Esophagus muscularis mucosa (tissue), 4 donors: ENCODE results near the gene SLC2A6. TPM values are rescaled to one million over a fixed set of nuclear protein-coding genes. Genes with fewer than 3 reads are reported as not detected.

Source experiments
- DNase-seq: peaks from one replicate; pipeline ENCODE4 v3.0.0-alpha.2; 2017; ENCODE audit errors: extremely low spot score
- H3K27ac ChIP-seq, 4 donors: fragments of 200-600 bp; sonication (generic); replicated peaks in 1 of 4; 1 replicate in 3 of 4; 2 replicates in 1 of 4; pipeline ENCODE4 v1.5.1; 2016 to 2019; ENCODE audit warnings: mild to moderate bottlenecking in 1 of 4
- H3K27me3 ChIP-seq, 4 donors: fragments of 200-600 bp; sonication (generic); one replicate each; pipeline versions ENCODE4 v1.5.1 to v1.6.0; 2016 to 2019
- H3K36me3 ChIP-seq, 4 donors: fragments of 200-600 bp; sonication (generic); one replicate each; pipeline ENCODE4 v1.5.1; 2016 to 2019
- H3K4me1 ChIP-seq, 4 donors: fragments of 200-600 bp; sonication (generic); one replicate each; pipeline ENCODE4 v1.5.1; 2016 to 2019
- H3K4me3 ChIP-seq, 4 donors: fragments of 200-600 bp; sonication (generic); 1 replicate in 2 of 4; 2 replicates in 2 of 4; pipeline ENCODE4 v1.5.1; 2016 to 2019; ENCODE audit warnings: mild to moderate bottlenecking in 4 of 4, moderate library complexity in 1 of 4
- H3K9me3 ChIP-seq, 4 donors: fragments of 200-600 bp; sonication (generic); 1 replicate in 3 of 4; 2 replicates in 1 of 4; pipeline ENCODE4 v1.5.1; 2016 to 2019
- EP300 ChIP-seq: sonication (generic); formaldehyde crosslinking; IDR thresholded peaks from one replicate; pipeline ENCODE4 v1.6.1; 2017; ENCODE audit warnings: antibody characterized with exemption
- POLR2A ChIP-seq: fragments of 450-650 bp; IDR thresholded peaks from one replicate; pipeline ENCODE4 v1.6.1; 2017; ENCODE audit warnings: antibody characterized with exemption, moderate library complexity, mild to moderate bottlenecking, low read depth
- POLR2AphosphoS5 ChIP-seq, 2 donors: sonication (generic); formaldehyde crosslinking; IDR thresholded peaks; one replicate each; pipeline ENCODE4 v1.6.1; 2017; ENCODE audit warnings: antibody characterized with exemption in 2 of 2
- WGBS: methylation state at CpG from one replicate; pipeline ENCODE4 v1.1.5; 2018; 5-methylcytosine and 5-hydroxymethylcytosine counted together
- intact Hi-C: fragments of 100-400 bp; cut with DNase I; formaldehyde crosslinking; loops from one replicate; pipeline ENCODE4 v1.15.1; 2023
- total RNA-seq, 4 donors: library from RNA; depleted of rRNA; stranded (reverse); fragments of >200 nt; gene quantifications; one replicate each; pipeline versions ENCODE4 v1.1.0 to v1.2.1, GENCODE V29; 2016
- TF ChIP-seq, protein P1 (sequence below), 3 experiments: fragments of 200-600 bp in 2 of 3; fragments of 450-650 bp in 1 of 3; sonication (generic) in 2 of 3; IDR thresholded peaks; one replicate each; pipeline ENCODE4 v1.5.1; 2017 to 2019; ENCODE audit warnings: antibody characterized with exemption in 3 of 3, mild to moderate bottlenecking in 2 of 3, moderate library complexity in 1 of 3

Gene SLC2A6
- total RNA-seq, 4 donors from 2014 or later, result 2.9 to 8.6 (median 5.9) TPM

DNA sequence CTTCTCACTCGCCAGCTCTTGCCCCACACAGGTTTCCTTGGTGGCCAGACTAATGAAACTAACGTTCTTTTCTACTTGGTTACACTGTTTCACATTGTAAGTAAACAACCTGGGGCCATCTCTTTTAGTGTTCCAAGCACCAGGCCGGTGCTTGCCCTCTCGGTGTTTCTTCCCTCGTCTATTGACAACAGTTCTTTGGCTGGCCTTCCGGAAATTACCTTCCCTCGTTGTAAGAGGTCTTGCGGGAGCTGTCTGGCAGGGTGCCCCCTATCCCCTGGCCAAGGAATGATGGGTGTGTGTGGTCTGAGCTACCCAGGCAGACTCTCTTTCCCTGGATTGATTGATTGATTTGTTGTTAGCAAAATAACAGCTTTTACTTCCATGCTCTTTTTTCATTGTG, 46.8 kb upstream of the SLC2A6 start:
- intact Hi-C loops, result no loop called here
- no peak overlapping the region for H3K4me3 ChIP-seq
- H3K4me1 ChIP-seq, result peaks cover 16 to 38% (median 36%) of the 10 kb centered on the region in 4 donors
- no peak overlapping the region for H3K27ac ChIP-seq
- TF ChIP-seq POLR2A (no peak), POLR2AphosphoS5 (IDR thresholded peaks at IDR 0.05) (no peak), EP300 (no peak)
- TF ChIP-seq, protein P1, sequence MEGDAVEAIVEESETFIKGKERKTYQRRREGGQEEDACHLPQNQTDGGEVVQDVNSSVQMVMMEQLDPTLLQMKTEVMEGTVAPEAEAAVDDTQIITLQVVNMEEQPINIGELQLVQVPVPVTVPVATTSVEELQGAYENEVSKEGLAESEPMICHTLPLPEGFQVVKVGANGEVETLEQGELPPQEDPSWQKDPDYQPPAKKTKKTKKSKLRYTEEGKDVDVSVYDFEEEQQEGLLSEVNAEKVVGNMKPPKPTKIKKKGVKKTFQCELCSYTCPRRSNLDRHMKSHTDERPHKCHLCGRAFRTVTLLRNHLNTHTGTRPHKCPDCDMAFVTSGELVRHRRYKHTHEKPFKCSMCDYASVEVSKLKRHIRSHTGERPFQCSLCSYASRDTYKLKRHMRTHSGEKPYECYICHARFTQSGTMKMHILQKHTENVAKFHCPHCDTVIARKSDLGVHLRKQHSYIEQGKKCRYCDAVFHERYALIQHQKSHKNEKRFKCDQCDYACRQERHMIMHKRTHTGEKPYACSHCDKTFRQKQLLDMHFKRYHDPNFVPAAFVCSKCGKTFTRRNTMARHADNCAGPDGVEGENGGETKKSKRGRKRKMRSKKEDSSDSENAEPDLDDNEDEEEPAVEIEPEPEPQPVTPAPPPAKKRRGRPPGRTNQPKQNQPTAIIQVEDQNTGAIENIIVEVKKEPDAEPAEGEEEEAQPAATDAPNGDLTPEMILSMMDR (IDR thresholded peaks at IDR 0.05), result no peak
- 56% methylated on average over 8 of the region's 8 CpGs for WGBS
- peaks cover 0 to 38% (median 0%) of the 10 kb centered on the region in 4 donors for H3K27me3 ChIP-seq
- H3K36me3 ChIP-seq, result no peaks in the 10 kb centered on the region
- no peaks in the 10 kb centered on the region for H3K9me3 ChIP-seq
- no peak for DNase-seq

GRCh38 chr9:133524679-133525228, 45.9 kb upstream of the SLC2A6 start, which contains the start of gene MYMK:
MYMK (minus strand) TSS chr9:133524959; CDS start chr9:133524844, 115 bp downstream.
- intact Hi-C loops, result no loop called here
- TF ChIP-seq, protein P1 (IDR thresholded peaks at IDR 0.05), result no peak
- TF ChIP-seq EP300, result no peak
- no peak for TF ChIP-seq POLR2A
- no peak for TF ChIP-seq POLR2AphosphoS5 (IDR thresholded peaks at IDR 0.05)
- Histone ChIP-seq H3K4me3 (no peak within 1 kb of the TSS), H3K9me3 (no peaks in the 10 kb centered on the region), H3K36me3 (no peaks in the 10 kb centered on the region), H3K4me1 (peaks cover 16 to 38% (median 36%) of the 10 kb centered on the region in 4 donors), H3K27ac (no peak within 1 kb of the TSS), H3K27me3 (peaks cover 0 to 31% (median 0%) of the 10 kb centered on the region in 4 donors)
- no peak for DNase-seq
- 97% methylated on average over 17 of the region's 17 CpGs for WGBS

GRCh38 chr9:133524146-133524545, 45.2 kb upstream of the SLC2A6 start:
- 94% methylated on average over 5 of the region's 5 CpGs for WGBS
- Histone ChIP-seq H3K4me3 (no peak overlapping the region), H3K4me1 (peaks cover 16 to 36% (median 34%) of the 10 kb centered on the region in 4 donors), H3K27me3 (peaks cover 0 to 28% (median 0%) of the 10 kb centered on the region in 4 donors), H3K36me3 (no peaks in the 10 kb centered on the region), H3K27ac (no peak overlapping the region), H3K9me3 (no peaks in the 10 kb centered on the region)
- no peak for DNase-seq
- intact Hi-C loops, result no loop called here
- no peak for TF ChIP-seq EP300
- TF ChIP-seq POLR2A, result no peak
- no peak for TF ChIP-seq POLR2AphosphoS5 (IDR thresholded peaks at IDR 0.05)
- TF ChIP-seq, protein P1 (IDR thresholded peaks at IDR 0.05), result no peak

GRCh38 chr9:133523106-133523505, 44.2 kb upstream of the SLC2A6 start:
- H3K27me3 ChIP-seq, result peaks cover 0 to 18% (median 0%) of the 10 kb centered on the region in 4 donors
- no peak overlapping the region for H3K27ac ChIP-seq
- H3K4me1 ChIP-seq, result peaks cover 15 to 25% (median 24%) of the 10 kb centered on the region in 4 donors
- H3K9me3 ChIP-seq, result no peaks in the 10 kb centered on the region
- no peak overlapping the region for H3K4me3 ChIP-seq
- intact Hi-C loops, result no loop called here
- no peak for DNase-seq
- 77% methylated on average over 2 of the region's 8 CpGs for WGBS
- H3K36me3 ChIP-seq, result no peaks in the 10 kb centered on the region
- TF ChIP-seq EP300 (no peak), POLR2AphosphoS5 (IDR thresholded peaks at IDR 0.05) (no peak), POLR2A (no peak)
- TF ChIP-seq, protein P1 (IDR thresholded peaks at IDR 0.05), result no peak
